HG03342 (cell line): ENCODE results near the gene UQCRFS1.
"Not testable (repeated sequence)": the region's sequence is repeated elsewhere in the genome, so short reads cannot be mapped to it uniquely, and the experiment has no call there.

Source experiments
- ATAC-seq: cut with Tn5 transposase; IDR thresholded peaks from one replicate; pipeline ENCODE4 v1.9.1; 2021; ENCODE audit warnings: mild to moderate bottlenecking, moderate library complexity; ENCODE audit not compliant: unreplicated experiment

UQCRFS1 gene

GRCh38 chr19:29215322-29215845 lies 2.4 kb upstream of the UQCRFS1 start:
- no peak for ATAC-seq

- ATAC-seq, result no peak
Measured at GRCh38 chr19:29214411-29214810, 1.5 kb upstream of the UQCRFS1 start.

- no peak for ATAC-seq
Measured at GRCh38 chr19:29212356-29212647, 649 bp downstream of the UQCRFS1 start.

GRCh38 chr19:29211562-29212355 lies 1.2 kb downstream of the UQCRFS1 start:
- no peak for ATAC-seq

- ATAC-seq, result not testable (repeated sequence)
Measured at GRCh38 chr19:29211041-29211440, 1.9 kb downstream of the UQCRFS1 start.

- ATAC-seq, result not testable (repeated sequence)
Measured at GRCh38 chr19:29210502-29210901, 2.4 kb downstream of the UQCRFS1 start.

- ATAC-seq, result not testable (repeated sequence)
Measured at GRCh38 chr19:29207403-29208187, 5.4 kb downstream of the UQCRFS1 start.

GRCh38 chr19:29206453-29206852 lies 6.5 kb downstream of the UQCRFS1 start:
- no peak for ATAC-seq

- ATAC-seq, result no peak
Measured at GRCh38 chr19:29202281-29202680, 10.7 kb downstream of the UQCRFS1 start.

GRCh38 chr19:29201855-29202254 lies 11.1 kb downstream of the UQCRFS1 start:
- no peak for ATAC-seq

GRCh38 chr19:29194658-29195057 lies 18.3 kb downstream of the UQCRFS1 start:
- ATAC-seq, result no peak

GRCh38 chr19:29193155-29193554 lies 19.8 kb downstream of the UQCRFS1 start:
- ATAC-seq, result no peak

- ATAC-seq, result no peak
Measured at GRCh38 chr19:29191005-29191404, 21.9 kb downstream of the UQCRFS1 start.

GRCh38 chr19:29189033-29189360 lies 24.0 kb downstream of the UQCRFS1 start:
- no peak for ATAC-seq

- ATAC-seq, result no peak
Measured at GRCh38 chr19:29188289-29189032, 24.5 kb downstream of the UQCRFS1 start.

- ATAC-seq, result no peak
Measured at GRCh38 chr19:29187676-29188075, 25.3 kb downstream of the UQCRFS1 start.

- ATAC-seq, result no peak
Measured at GRCh38 chr19:29185427-29185826, 27.5 kb downstream of the UQCRFS1 start.

- ATAC-seq, result no peak
Measured at GRCh38 chr19:29176981-29177754, 35.8 kb downstream of the UQCRFS1 start.

- ATAC-seq, result no peak
Measured at GRCh38 chr19:29173896-29174295, 39.1 kb downstream of the UQCRFS1 start.

GRCh38 chr19:29172302-29172701 lies 40.6 kb downstream of the UQCRFS1 start:
- ATAC-seq, result no peak

- ATAC-seq, result no peak
Measured at GRCh38 chr19:29171525-29171924, 41.4 kb downstream of the UQCRFS1 start.
